NB4 (cell line): ENCODE measurements around the gene DNAI4.

ENCODE experiments used
- TF ChIP-seq, protein P1 (sequence below): IDR thresholded peaks from one replicate; pipeline ENCODE4 v1.5.1; 2012; ENCODE audit warnings: low read depth, low read length
- TF ChIP-seq, protein P2 (sequence below): IDR thresholded peaks from 2 replicates; pipeline ENCODE4 v1.6.1; 2011; ENCODE audit warnings: low read depth, low read length

DNA sequence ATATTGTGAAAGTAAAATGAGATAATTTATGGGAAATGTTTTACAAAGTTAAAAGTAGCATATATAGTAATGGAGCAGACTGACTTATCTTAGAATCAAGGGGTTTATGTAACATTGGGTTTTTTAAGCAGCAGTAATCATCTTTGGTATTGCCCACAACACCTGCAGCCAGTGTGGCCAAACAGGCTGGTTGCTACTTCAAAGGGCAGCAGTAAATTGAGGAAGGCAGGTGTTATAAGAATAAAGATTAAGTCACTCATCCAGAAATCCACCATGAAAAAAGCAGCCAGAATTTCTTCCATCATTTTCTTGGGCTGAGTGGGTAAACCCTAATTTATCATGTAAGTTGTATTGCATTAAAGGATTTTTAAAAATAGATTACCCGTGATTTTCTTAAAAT lies 155.7 kb downstream of the DNAI4 start:
- TF ChIP-seq, protein P1, sequence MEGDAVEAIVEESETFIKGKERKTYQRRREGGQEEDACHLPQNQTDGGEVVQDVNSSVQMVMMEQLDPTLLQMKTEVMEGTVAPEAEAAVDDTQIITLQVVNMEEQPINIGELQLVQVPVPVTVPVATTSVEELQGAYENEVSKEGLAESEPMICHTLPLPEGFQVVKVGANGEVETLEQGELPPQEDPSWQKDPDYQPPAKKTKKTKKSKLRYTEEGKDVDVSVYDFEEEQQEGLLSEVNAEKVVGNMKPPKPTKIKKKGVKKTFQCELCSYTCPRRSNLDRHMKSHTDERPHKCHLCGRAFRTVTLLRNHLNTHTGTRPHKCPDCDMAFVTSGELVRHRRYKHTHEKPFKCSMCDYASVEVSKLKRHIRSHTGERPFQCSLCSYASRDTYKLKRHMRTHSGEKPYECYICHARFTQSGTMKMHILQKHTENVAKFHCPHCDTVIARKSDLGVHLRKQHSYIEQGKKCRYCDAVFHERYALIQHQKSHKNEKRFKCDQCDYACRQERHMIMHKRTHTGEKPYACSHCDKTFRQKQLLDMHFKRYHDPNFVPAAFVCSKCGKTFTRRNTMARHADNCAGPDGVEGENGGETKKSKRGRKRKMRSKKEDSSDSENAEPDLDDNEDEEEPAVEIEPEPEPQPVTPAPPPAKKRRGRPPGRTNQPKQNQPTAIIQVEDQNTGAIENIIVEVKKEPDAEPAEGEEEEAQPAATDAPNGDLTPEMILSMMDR: no peak
- TF ChIP-seq, protein P2, sequence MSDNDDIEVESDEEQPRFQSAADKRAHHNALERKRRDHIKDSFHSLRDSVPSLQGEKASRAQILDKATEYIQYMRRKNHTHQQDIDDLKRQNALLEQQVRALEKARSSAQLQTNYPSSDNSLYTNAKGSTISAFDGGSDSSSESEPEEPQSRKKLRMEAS: no peak
